HuH-7 (cell line): ENCODE results near the gene CFAP299.

Experiments used
- DNase-seq: peaks from one replicate; pipeline ENCODE4 v3.0.0; 2011; ENCODE audit warnings: low spot score

CFAP299 gene

GRCh38 chr4:80839281-80839680 is 503.8 kb downstream of the CFAP299 start:
- DNase-seq = no peak

GRCh38 chr4:80839792-80840191 is 504.3 kb downstream of the CFAP299 start:
- DNase-seq = no peak

- DNase-seq = no peak
Measured at GRCh38 chr4:80840396-80840795, 504.9 kb downstream of the CFAP299 start.

GRCh38 chr4:80841587-80842281 is 506.2 kb downstream of the CFAP299 start:
- DNase-seq = no peak

- DNase-seq = no peak
Measured at GRCh38 chr4:80846210-80846609, 510.7 kb downstream of the CFAP299 start.

GRCh38 chr4:80852061-80852460 is 516.5 kb downstream of the CFAP299 start:
- DNase-seq = no peak

- no peak for DNase-seq
Measured at GRCh38 chr4:80873571-80873970, 538.0 kb downstream of the CFAP299 start.

GRCh38 chr4:80874979-80875378 is 539.4 kb downstream of the CFAP299 start:
- DNase-seq = no peak

- no peak for DNase-seq
Measured at GRCh38 chr4:80875642-80876041, 540.1 kb downstream of the CFAP299 start.

- no peak for DNase-seq
Measured at GRCh38 chr4:80876810-80877209, 541.3 kb downstream of the CFAP299 start.

GRCh38 chr4:80878218-80878617 is 542.7 kb downstream of the CFAP299 start:
- no peak for DNase-seq

GRCh38 chr4:80897537-80898303 is 562.2 kb downstream of the CFAP299 start:
- DNase-seq = no peak

GRCh38 chr4:80900908-80901307 is 565.4 kb downstream of the CFAP299 start:
- no peak for DNase-seq

- DNase-seq = no peak
Measured at GRCh38 chr4:80903020-80903419, 567.5 kb downstream of the CFAP299 start.

- no peak for DNase-seq
Measured at GRCh38 chr4:80909938-80910337, 574.4 kb downstream of the CFAP299 start.

- no peak for DNase-seq
Measured at GRCh38 chr4:80911458-80911857, 575.9 kb downstream of the CFAP299 start.

GRCh38 chr4:80912350-80912749 is 576.8 kb downstream of the CFAP299 start:
- no peak for DNase-seq

- DNase-seq = no peak
Measured at GRCh38 chr4:80913381-80913780, 577.9 kb downstream of the CFAP299 start.

- no peak for DNase-seq
Measured at GRCh38 chr4:80916770-80917169, 581.2 kb downstream of the CFAP299 start.

GRCh38 chr4:80918004-80918403 is 582.5 kb downstream of the CFAP299 start:
- no peak for DNase-seq

GRCh38 chr4:80921441-80921840 is 585.9 kb downstream of the CFAP299 start:
- no peak for DNase-seq

GRCh38 chr4:80922941-80923340 is 587.4 kb downstream of the CFAP299 start:
- DNase-seq = no peak

- DNase-seq = no peak
Measured at GRCh38 chr4:80925293-80925692, 589.8 kb downstream of the CFAP299 start.

GRCh38 chr4:80926446-80926845 is 590.9 kb downstream of the CFAP299 start:
- DNase-seq = no peak
